Stromal cell of bone marrow (primary cell): Measurements from ENCODE around the gene PRKAG2.

Source experiments
- DNase-seq: peaks from one replicate; pipeline ENCODE4 v3.0.0-alpha.2; 2012; ENCODE audit warnings: low read depth

Gene PRKAG2

DNA sequence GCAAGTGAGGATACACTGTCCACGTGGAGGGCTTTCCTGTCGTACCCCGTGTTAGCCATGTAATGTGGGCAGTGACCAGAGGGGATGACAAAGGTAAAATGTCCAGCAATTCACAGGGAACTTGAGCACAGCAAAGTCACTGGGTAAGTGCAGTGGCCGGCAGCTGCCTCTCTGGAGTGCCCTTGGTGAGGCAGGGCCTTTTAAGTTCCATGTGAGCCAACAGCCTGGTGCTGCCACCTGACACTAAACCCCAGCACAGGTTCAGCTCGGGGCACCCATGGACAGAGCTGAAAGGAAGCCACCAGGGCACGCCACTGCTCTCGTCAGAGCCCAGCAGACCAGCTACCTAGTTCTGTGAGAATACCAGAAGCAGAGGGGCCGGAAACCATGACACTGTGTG lies 168.3 kb downstream of the PRKAG2 start:
- no peak for DNase-seq

GRCh38 chr7:151707757-151708156 lies 169.2 kb downstream of the PRKAG2 start:
- no peak for DNase-seq

GRCh38 chr7:151707105-151707469 lies 169.8 kb downstream of the PRKAG2 start:
- DNase-seq, result no peak

- no peak for DNase-seq
These were observed 170.4 kb downstream of the PRKAG2 start for GRCh38 chr7:151706277-151707104.

DNA sequence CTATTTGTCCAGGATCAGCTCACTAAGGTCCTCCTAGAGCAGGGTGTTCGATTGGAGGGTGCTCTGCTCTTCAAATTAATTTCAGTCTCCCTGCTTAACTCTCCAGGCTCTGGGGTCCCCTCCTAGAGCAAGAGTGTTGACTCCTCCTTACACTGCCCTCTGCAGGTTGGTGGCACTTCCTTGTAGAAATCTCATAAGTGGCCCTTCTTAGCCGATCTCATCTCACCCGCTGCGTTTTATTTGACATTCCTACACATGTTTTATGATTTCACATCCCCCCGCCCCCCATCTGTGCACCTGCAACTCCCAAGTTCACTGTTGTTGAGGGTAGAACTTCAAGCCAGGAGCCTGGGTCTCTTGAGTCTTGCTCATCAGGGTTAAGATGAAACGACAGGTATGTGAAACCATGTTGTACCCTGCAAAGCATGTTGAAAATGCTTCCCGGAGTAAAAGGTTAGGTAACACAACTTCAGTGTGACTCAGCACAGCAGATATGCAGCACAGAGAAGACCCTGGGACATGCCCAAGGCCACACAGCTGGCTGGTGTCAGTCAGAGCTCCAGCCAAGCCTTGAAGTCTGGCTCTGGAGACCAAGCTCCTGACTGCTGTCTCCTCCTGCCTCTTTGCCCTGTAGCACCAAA lies 171.2 kb downstream of the PRKAG2 start:
- no peak for DNase-seq

DNA sequence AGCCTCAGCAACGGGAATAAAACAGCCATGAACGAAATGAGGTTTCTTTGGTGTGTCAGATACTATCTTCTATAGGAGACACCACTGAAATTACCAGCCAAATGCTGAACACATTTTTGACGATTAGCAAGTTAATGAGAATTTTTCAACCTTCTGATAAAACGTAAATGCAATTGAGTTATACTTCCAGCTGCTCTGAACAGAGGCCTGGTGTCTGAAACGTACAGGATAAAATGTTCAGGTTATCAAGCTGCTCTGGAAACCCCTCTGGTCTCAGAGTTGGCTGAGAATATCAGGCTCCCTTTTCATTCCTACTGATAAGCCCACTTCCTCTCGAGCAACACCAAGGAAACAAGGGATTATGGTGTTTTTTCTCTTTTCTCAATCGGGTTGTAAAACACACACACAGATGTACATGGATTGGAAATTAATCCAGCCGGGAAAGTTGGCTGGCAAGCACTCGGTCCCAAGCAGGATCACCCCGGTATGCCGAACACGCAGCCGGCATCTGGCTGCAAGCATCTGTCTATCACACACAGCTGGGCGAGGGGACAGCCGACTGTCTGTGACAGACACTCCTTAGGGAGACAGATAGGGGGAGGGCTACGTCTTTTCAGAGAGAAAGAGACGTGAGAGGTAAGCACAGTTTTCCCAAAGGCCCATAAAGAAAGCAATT lies 171.8 kb downstream of the PRKAG2 start:
- no peak for DNase-seq

- DNase-seq, result no peak
These were observed 172.5 kb downstream of the PRKAG2 start for GRCh38 chr7:151704299-151704959.

DNA sequence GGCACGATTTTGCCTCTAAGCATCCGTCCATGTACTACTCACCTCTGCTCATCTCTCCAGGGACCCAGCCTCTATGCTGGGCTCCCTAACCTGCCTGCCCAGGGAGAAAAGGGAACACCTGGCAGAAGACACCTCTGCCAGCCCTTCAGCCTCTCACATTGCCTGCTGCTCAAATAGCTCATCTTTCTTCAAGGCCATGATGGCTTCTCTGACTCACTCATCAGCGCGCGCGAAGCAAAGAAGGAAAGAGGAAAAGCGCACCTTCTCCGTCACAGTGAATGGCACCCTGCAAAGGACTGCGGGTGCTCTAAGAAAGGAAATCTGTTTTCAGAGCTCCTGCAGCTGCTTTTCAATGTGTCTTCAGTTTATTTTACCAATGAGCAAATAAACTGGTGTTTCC lies 174.0 kb downstream of the PRKAG2 start:
- no peak for DNase-seq

- DNase-seq, result no peak
These were observed 176.2 kb downstream of the PRKAG2 start for GRCh38 chr7:151700586-151701165.

DNA sequence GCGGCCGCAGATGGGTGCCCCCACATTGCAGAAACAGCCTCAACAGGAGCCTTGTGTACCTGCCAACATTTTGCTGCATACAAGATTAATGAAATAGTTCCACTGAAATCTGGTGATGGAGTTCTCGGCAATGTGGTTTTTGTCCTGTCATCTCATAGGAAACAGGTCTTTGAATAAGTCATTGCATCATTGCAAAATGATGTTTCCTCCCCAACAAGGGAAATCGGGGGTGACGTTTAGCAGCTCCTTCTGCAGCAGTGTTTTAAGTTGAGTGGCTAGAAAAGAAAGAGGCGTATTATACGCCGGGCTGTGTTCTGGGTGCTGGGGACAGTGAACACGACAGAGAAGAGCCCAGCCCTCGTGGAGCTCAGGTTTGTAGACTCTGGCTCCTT lies 177.0 kb downstream of the PRKAG2 start:
- no peak for DNase-seq

DNA sequence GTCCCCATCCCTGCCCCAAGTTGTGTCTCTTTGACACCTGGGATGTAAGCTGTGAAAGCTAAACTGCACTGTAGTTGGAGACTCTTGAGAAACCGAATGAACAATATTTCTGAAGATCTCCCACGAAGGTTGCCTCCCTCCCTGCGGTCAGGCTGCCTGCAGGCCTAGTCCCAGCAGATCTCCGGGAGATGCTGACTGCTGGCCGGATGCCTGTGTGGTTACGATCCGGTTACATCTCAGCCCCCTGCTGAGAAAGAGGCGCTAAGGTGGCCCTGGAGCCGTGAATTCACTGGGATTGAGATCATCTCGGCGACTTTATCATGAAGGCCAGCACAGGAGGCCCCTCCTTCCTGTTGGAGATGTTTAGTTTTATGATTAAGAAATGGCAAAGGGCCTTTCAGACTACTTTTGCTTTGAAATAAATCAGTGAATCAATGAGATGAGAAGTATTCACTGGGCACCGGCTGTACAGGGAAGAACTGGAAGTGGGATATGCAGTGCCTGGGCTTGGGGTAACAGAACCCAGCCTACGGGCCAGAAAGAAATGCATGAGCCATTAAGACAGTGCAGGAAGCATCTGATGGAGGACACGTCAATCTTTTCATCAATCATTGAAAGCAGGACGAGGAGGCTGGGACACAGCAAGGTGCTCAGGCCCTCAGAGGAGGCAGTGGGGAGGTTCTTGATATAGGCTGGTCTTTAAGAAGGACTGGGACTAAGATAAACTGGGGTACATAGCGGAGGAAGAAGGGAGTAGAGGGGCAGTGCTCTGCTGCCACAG lies 177.6 kb downstream of the PRKAG2 start:
- DNase-seq, result peak; percentile 38

DNA sequence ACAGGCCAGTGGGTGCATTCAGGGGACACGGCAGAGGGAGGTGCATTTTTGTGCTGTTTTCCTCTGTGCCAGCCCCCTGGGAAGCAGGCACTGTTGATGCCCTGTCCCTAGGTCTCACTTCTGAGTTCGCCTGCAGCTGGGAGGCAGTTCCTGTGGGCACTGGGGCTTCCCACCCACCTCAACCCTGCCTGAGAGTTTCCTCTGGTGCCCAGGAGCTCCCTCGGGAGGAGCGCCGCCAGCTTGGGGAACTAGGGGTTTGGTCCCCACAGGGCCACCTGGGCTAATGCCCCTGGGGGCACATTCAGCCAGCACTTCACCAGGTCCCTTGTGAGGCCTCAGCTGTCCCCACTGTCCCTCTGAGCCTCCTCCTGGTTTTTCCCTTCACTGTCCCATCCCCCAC lies 179.0 kb downstream of the PRKAG2 start:
- no peak for DNase-seq

- DNase-seq, result no peak
These were observed 179.4 kb downstream of the PRKAG2 start for GRCh38 chr7:151697515-151697895.

- DNase-seq, result no peak
These were observed 180.0 kb downstream of the PRKAG2 start for GRCh38 chr7:151696721-151697514.

DNA sequence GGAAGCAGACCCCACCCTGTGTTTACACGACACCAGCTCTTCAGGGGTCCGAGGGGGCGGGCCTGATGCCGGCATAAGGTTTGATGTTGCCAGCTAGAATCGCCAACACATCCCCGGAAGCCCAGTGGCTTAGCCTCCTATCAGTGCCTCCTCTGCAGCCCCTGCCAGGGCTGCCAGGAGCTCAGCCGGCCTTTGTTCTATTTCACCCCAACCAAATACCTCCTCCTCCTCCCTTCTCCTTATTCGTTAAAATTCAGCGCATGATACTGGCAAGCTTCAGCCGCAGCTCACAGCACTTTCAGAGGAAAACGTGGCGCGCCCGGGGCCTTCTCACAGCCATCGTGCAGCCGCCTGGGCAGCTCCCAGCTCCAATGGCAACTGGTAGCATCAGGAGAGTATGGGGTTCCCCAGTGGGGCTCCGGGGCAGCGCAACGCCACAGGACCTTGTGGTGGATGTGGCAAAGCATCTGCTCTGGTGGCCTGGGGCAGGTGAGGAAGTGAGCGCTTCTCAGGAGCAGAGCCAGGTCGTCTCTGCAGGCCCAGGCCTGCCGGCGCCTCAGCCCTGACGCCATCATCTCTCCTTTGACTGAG lies 180.9 kb downstream of the PRKAG2 start:
- DNase-seq, result no peak

DNA sequence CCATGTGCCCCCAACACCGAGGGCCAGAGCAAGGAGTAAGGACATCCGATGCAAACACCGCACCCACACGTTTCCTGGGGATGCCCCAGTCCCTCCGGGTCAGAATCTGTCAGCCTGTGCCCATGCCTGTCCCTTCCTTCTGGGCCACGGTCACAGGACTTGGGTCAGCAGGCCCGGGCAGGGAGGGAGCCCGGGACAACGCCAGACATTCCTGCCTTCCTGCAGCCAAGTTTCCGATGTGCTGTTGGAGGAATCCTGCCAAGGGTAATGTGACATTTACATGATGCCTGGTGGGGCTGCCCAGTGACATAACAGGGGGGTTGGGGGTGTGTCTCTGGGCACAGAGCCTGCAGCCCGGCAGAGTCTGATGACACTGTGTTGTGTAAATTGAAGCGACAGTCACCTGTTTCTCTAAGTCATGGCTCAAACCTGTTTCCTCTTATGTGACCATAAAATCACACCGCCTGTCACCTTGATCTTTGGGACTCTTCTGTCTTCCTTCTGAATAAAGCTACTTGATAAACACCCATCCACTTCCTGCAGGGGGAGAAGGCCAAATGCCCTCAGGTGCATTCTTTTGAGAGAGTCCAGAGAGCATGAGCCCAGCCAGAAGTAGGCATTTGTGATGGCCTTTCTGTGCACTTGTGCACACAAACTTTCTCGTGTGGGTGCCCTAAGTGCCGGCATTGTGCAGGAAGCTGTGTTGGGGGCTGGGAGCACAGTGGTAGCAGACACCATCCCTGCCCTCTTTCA lies 181.9 kb downstream of the PRKAG2 start:
- no peak for DNase-seq

- no peak for DNase-seq
These were observed 182.5 kb downstream of the PRKAG2 start for GRCh38 chr7:151694441-151694827.

GRCh38 chr7:151693140-151693539 lies 183.8 kb downstream of the PRKAG2 start:
- no peak for DNase-seq

- DNase-seq, result no peak
These were observed 184.2 kb downstream of the PRKAG2 start for GRCh38 chr7:151692721-151693120.

DNA sequence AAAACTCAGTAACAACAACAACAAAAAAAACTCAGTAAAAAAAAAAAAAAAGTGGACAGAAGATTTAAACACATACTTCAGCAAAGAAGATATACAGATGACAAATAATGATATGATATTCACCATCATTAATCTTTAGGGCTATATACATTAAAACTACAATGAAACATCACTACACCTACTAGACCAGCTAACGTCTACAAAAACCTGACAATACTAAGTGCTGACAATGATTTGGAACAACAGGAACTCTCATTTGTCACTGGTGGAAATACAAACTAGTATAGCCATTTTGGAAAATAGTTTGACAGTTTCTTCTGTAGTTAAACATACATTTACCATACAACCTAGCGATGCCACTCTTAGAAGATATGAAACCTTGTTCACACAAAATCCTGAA lies 185.5 kb downstream of the PRKAG2 start:
- DNase-seq, result no peak
